ENCODE measurements around the gene MLX.

MLX gene

GRCh38 chr17:42530952-42531454 is 35.9 kb upstream of the MLX start:
- H3K23ac ChIP-seq (ENCODE audit: low read length in 2 of 2) = no peak overlapping the region

GRCh38 chr17:42531455-42532354 is 35.2 kb upstream of the MLX start:
- Histone ChIP-seq H3K9me3 (ENCODE audit: control insufficient read depth, low read length) (no peaks in the 10 kb centered on the region), H3K23ac (ENCODE audit: low read length in 2 of 2) (peak overlapping the region in 1 of 2 experiments; percentile 66), H3K4me1 (ENCODE audit: control insufficient read depth, insufficient read depth, low read depth, low read length) (peaks cover 11% of the 10 kb centered on the region), H3K79me1 (replicated peaks; ENCODE audit: low read length, poor library complexity, severe bottlenecking) (no peaks in the 10 kb centered on the region), H3K36me3 (ENCODE audit: control insufficient read depth in 1 of 2, insufficient read depth in 2 of 2, low read depth in 1 of 2, low read length in 2 of 2) (no peaks in the 10 kb centered on the region), H3K9ac (ENCODE audit: low read length) (peak overlapping the region; percentile 80), H4K8ac (ENCODE audit: low read length) (peak overlapping the region; percentile 86), H2BK5ac (ENCODE audit: low read depth, low read length, poor library complexity, severe bottlenecking) (no peak overlapping the region), H2AK5ac (ENCODE audit: low read length, severe bottlenecking) (no peak overlapping the region), H3K4me2 (ENCODE audit: low read length, poor library complexity, severe bottlenecking) (peak overlapping the region; percentile 67), H3K18ac (ENCODE audit: low read depth in 1 of 2, low read length in 2 of 2) (peak overlapping the region; percentile 88 to 97), H3K14ac (ENCODE audit: low read length in 2 of 2) (peak overlapping the region in 1 of 2 experiments; percentile 35), H2BK12ac (ENCODE audit: low read length in 2 of 2) (peak overlapping the region in 1 of 2 experiments; percentile 94), H3K27ac (ENCODE audit: low read length, poor library complexity, severe bottlenecking) (no peak overlapping the region), H2AFZ (ENCODE audit: low read depth, low read length) (peak overlapping the region; percentile 49), H3K4ac (ENCODE audit: low read depth in 1 of 2, low read length in 2 of 2) (peak overlapping the region; percentile 81 to 88), H3K27me3 (ENCODE audit: control insufficient read depth in 1 of 2, insufficient read depth in 1 of 2, low read length in 2 of 2) (no peaks in the 10 kb centered on the region), H4K91ac (ENCODE audit: low read length) (peak overlapping the region; percentile 93), H2BK120ac (ENCODE audit: low read depth, low read length) (peak overlapping the region; percentile 73), H2BK15ac (ENCODE audit: low read depth, poor library complexity, severe bottlenecking) (no peak overlapping the region), H3K4me3 (ENCODE audit: insufficient read depth in 1 of 2, low read depth in 1 of 2, low read length in 2 of 2) (peak overlapping the region; percentile 55 to 72)
- 9% methylated on average over 57 of the region's 60 CpGs for WGBS
- peak; percentile 74 for DNase-seq

More at GRCh38 chr17:42530952-42531454, 35.9 kb upstream of the MLX start:
- Histone ChIP-seq H2AFZ (ENCODE audit: low read depth, low read length) (no peak overlapping the region), H3K4me1 (ENCODE audit: control insufficient read depth, insufficient read depth, low read depth, low read length) (peaks cover 11% of the 10 kb centered on the region), H3K9me3 (ENCODE audit: control insufficient read depth, low read length) (no peaks in the 10 kb centered on the region), H3K14ac (ENCODE audit: low read length in 2 of 2) (peak overlapping the region in 1 of 2 experiments; percentile 35), H2BK120ac (ENCODE audit: low read depth, low read length) (no peak overlapping the region), H2BK15ac (ENCODE audit: low read depth, poor library complexity, severe bottlenecking) (no peak overlapping the region), H4K91ac (ENCODE audit: low read length) (peak overlapping the region; percentile 44), H4K8ac (ENCODE audit: low read length) (no peak overlapping the region), H2BK12ac (ENCODE audit: low read length in 2 of 2) (peak overlapping the region in 1 of 2 experiments; percentile 94), H3K27me3 (ENCODE audit: control insufficient read depth in 1 of 2, insufficient read depth in 1 of 2, low read length in 2 of 2) (no peaks in the 10 kb centered on the region), H3K4ac (ENCODE audit: low read depth in 1 of 2, low read length in 2 of 2) (peak overlapping the region; percentile 39 to 88), H3K36me3 (ENCODE audit: control insufficient read depth in 1 of 2, insufficient read depth in 2 of 2, low read depth in 1 of 2, low read length in 2 of 2) (no peaks in the 10 kb centered on the region), H3K4me2 (ENCODE audit: low read length, poor library complexity, severe bottlenecking) (no peak overlapping the region), H2BK5ac (ENCODE audit: low read depth, low read length, poor library complexity, severe bottlenecking) (no peak overlapping the region), H3K79me1 (replicated peaks; ENCODE audit: low read length, poor library complexity, severe bottlenecking) (no peaks in the 10 kb centered on the region), H3K18ac (ENCODE audit: low read depth in 1 of 2, low read length in 2 of 2) (peak overlapping the region; percentile 33 to 97), H2AK5ac (ENCODE audit: low read length, severe bottlenecking) (peak overlapping the region; percentile 35), H3K4me3 (ENCODE audit: insufficient read depth in 1 of 2, low read depth in 1 of 2, low read length in 2 of 2) (peak overlapping the region in 1 of 2 experiments; percentile 8), H3K27ac (ENCODE audit: low read length, poor library complexity, severe bottlenecking) (no peak overlapping the region), H3K9ac (ENCODE audit: low read length) (no peak overlapping the region)
- DNase-seq = peak; percentile 47
- WGBS = 96% methylated on average over 1 of the region's 2 CpGs

- H2BK120ac ChIP-seq (ENCODE audit: low read depth, low read length) = peak overlapping the region; percentile 36
- peak overlapping the region; percentile 71 for H4K91ac ChIP-seq (ENCODE audit: low read length)
- H3K18ac ChIP-seq (ENCODE audit: low read depth in 1 of 2, low read length in 2 of 2) = peak overlapping the region; percentile 12 to 96
- no peaks in the 10 kb centered on the region for H3K27me3 ChIP-seq (ENCODE audit: control insufficient read depth in 1 of 2, insufficient read depth in 1 of 2, low read length in 2 of 2)
- peak overlapping the region; percentile 79 to 99 for H3K4ac ChIP-seq (ENCODE audit: low read depth in 1 of 2, low read length in 2 of 2)
- peak overlapping the region; percentile 4 to 98 for H2BK12ac ChIP-seq (ENCODE audit: low read length in 2 of 2)
- peak overlapping the region in 1 of 2 experiments; percentile 73 for H3K23ac ChIP-seq (ENCODE audit: low read length in 2 of 2)
- H3K9ac ChIP-seq (ENCODE audit: low read length) = peak overlapping the region; percentile 92
- no peak overlapping the region for H2BK5ac ChIP-seq (ENCODE audit: low read depth, low read length, poor library complexity, severe bottlenecking)
- peak overlapping the region; percentile 31 for H3K27ac ChIP-seq (ENCODE audit: low read length, poor library complexity, severe bottlenecking)
- DNase-seq = no peak
- WGBS = 57% methylated on average over 26 of the region's 26 CpGs
- peak overlapping the region; percentile 88 for H3K4me2 ChIP-seq (ENCODE audit: low read length, poor library complexity, severe bottlenecking)
- H4K8ac ChIP-seq (ENCODE audit: low read length) = peak overlapping the region; percentile 53
- no peaks in the 10 kb centered on the region for H3K9me3 ChIP-seq (ENCODE audit: control insufficient read depth, low read length)
- H2AK5ac ChIP-seq (ENCODE audit: low read length, severe bottlenecking) = peak overlapping the region; percentile 60
- H2AFZ ChIP-seq (ENCODE audit: low read depth, low read length) = peak overlapping the region; percentile 37
- peaks cover 13% of the 10 kb centered on the region for H3K79me1 ChIP-seq (replicated peaks; ENCODE audit: low read length, poor library complexity, severe bottlenecking)
- H2BK15ac ChIP-seq (ENCODE audit: low read depth, poor library complexity, severe bottlenecking) = no peak overlapping the region
- peak overlapping the region in 1 of 2 experiments; percentile 66 for H3K14ac ChIP-seq (ENCODE audit: low read length in 2 of 2)
- H3K4me3 ChIP-seq (ENCODE audit: insufficient read depth in 1 of 2, low read depth in 1 of 2, low read length in 2 of 2) = peak overlapping the region; percentile 54 to 95
- peaks cover 20 to 24% of the 10 kb centered on the region in 2 experiments for H3K36me3 ChIP-seq (ENCODE audit: control insufficient read depth in 1 of 2, insufficient read depth in 2 of 2, low read depth in 1 of 2, low read length in 2 of 2)
- H3K4me1 ChIP-seq (ENCODE audit: control insufficient read depth, insufficient read depth, low read depth, low read length) = peaks cover 23% of the 10 kb centered on the region
Measured at GRCh38 chr17:42535155-42536047, 31.5 kb upstream of the MLX start.
